ENCODE results near the gene CCS. TPM values are rescaled to one million over a fixed set of nuclear protein-coding genes. Genes with fewer than 3 reads are reported as not detected.

The CCS gene
- total and polyA plus RNA-seq, 2 of the 4 experiments (the other 2 are of a cell fraction) = 20.1 to 53.0 TPM

DNA sequence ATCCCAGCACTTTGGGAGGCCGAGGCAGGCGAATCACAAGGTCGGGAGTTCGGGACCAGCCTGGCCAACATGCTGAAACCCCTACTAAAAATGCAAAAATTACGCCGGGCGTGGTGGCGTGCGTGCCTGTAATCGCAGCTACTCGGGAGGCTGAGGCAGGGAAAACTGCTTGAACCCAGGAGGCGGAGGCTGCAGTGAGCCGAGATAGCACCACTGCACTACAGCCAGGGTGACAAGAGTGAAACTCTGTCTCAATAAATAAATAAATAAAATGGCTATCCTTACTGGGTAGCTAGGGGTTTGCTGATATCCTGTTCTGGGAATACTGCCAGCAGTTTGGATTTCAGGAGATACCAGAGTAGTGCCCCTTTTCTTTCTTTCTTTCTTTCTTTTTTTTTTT is 21.1 kb downstream of the CCS start:
- H4K20me1 ChIP-seq (ENCODE audit: insufficient read depth, low read length) = peaks cover 27% of the 10 kb centered on the region
- ATAC-seq (ENCODE audit: low read depth) (no peak), DNase-seq (no peak)
- no peak overlapping the region for H3K56ac ChIP-seq (ENCODE audit: extremely low read depth, insufficient read depth, low read length)
- H2AFZ ChIP-seq (replicated peaks; ENCODE audit: low read length, poor library complexity) = no peak overlapping the region
- H3K18ac ChIP-seq (ENCODE audit: low read depth, low read length) = no peak overlapping the region
- CTCF ChIA-PET = no interaction called here
- TF ChIP-seq SMC3 (IDR thresholded peaks at IDR 0.05; ENCODE audit: low read depth, low read length) = no peak
- no peak for TF ChIP-seq RFX5 (IDR thresholded peaks at IDR 0.05; ENCODE audit: low read depth, low read length)
- TF ChIP-seq, protein P1, sequence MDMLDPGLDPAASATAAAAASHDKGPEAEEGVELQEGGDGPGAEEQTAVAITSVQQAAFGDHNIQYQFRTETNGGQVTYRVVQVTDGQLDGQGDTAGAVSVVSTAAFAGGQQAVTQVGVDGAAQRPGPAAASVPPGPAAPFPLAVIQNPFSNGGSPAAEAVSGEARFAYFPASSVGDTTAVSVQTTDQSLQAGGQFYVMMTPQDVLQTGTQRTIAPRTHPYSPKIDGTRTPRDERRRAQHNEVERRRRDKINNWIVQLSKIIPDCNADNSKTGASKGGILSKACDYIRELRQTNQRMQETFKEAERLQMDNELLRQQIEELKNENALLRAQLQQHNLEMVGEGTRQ (IDR thresholded peaks at IDR 0.05; ENCODE audit: low read depth, low read length) = no peak
- TF ChIP-seq, protein P2, sequence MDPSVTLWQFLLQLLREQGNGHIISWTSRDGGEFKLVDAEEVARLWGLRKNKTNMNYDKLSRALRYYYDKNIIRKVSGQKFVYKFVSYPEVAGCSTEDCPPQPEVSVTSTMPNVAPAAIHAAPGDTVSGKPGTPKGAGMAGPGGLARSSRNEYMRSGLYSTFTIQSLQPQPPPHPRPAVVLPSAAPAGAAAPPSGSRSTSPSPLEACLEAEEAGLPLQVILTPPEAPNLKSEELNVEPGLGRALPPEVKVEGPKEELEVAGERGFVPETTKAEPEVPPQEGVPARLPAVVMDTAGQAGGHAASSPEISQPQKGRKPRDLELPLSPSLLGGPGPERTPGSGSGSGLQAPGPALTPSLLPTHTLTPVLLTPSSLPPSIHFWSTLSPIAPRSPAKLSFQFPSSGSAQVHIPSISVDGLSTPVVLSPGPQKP (IDR thresholded peaks at IDR 0.05; ENCODE audit: borderline replicate concordance, low read depth, low read length) = no peak
- no peak for TF ChIP-seq NFE2L2 (IDR thresholded peaks at IDR 0.05; ENCODE audit: low read depth, low read length)
- TF ChIP-seq, protein P3, sequence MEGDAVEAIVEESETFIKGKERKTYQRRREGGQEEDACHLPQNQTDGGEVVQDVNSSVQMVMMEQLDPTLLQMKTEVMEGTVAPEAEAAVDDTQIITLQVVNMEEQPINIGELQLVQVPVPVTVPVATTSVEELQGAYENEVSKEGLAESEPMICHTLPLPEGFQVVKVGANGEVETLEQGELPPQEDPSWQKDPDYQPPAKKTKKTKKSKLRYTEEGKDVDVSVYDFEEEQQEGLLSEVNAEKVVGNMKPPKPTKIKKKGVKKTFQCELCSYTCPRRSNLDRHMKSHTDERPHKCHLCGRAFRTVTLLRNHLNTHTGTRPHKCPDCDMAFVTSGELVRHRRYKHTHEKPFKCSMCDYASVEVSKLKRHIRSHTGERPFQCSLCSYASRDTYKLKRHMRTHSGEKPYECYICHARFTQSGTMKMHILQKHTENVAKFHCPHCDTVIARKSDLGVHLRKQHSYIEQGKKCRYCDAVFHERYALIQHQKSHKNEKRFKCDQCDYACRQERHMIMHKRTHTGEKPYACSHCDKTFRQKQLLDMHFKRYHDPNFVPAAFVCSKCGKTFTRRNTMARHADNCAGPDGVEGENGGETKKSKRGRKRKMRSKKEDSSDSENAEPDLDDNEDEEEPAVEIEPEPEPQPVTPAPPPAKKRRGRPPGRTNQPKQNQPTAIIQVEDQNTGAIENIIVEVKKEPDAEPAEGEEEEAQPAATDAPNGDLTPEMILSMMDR (conservative IDR thresholded peaks at IDR 0.05; ENCODE audit: low read depth, low read length) = no peak
- TF ChIP-seq CEBPB (IDR thresholded peaks at IDR 0.05; ENCODE audit: low read depth, low read length) = no peak
- TF ChIP-seq MAFK (IDR thresholded peaks at IDR 0.05; ENCODE audit: low read depth, low read length) = no peak
- H2AK9ac ChIP-seq (replicated peaks; ENCODE audit: low read depth, low read length, poor library complexity) = no peak overlapping the region
- H2BK5ac ChIP-seq (ENCODE audit: low read depth, low read length, poor library complexity, severe bottlenecking) = no peak overlapping the region
- no peak overlapping the region for H2BK15ac ChIP-seq (ENCODE audit: low read depth, low read length)
- BruUV-seq (replicated peaks) = no TSS peak
- H4K91ac ChIP-seq (ENCODE audit: insufficient read depth, low read depth, low read length) = no peak overlapping the region
- H3K79me1 ChIP-seq (ENCODE audit: low read depth in 1 of 2, low read length in 2 of 2) = peaks cover 5 to 37% of the 10 kb centered on the region in 2 experiments; a peak in 3 of 4 replicates
- H3K23ac ChIP-seq (ENCODE audit: low read depth, low read length) = no peak overlapping the region
- H3K4ac ChIP-seq (ENCODE audit: low read depth, low read length) = no peak overlapping the region
- no peak overlapping the region for H3K4me3 ChIP-seq (ENCODE audit: insufficient read depth, low read depth, low read length)
- H3K36me3 ChIP-seq (ENCODE audit: control insufficient read depth, insufficient read depth, low read length) = peaks cover 5% of the 10 kb centered on the region; the same call in 1 of the 2 replicates
- WGBS, 2 experiments (ENCODE audit: extremely low coverage in 2 of 2, insufficient read length in 1 of 2) = 83% methylated on average over 1 of the region's 13 CpGs; no CpG with 5 or more reads in 1 of the 2 experiments
- H3K9me3 ChIP-seq (ENCODE audit: control insufficient read depth, insufficient read depth, low read length) = no peaks in the 10 kb centered on the region
- no peaks in the 10 kb centered on the region for H3K9me1 ChIP-seq (ENCODE audit: insufficient read depth, low read length)
- no peak overlapping the region for H3K27ac ChIP-seq (ENCODE audit: insufficient read depth, low read length)
- intact Hi-C loops (cut with micrococcal nuclease) = no loop called here
- no peak overlapping the region for H2BK20ac ChIP-seq (ENCODE audit: low read depth, low read length)
- dilution Hi-C loops (cut with HindIII; ENCODE audit: low sequenced_read_pairs, unreplicated experiment) = no loop called here
- no peak overlapping the region for H4K5ac ChIP-seq (ENCODE audit: low read depth, low read length)
- H3K4me2 ChIP-seq (ENCODE audit: low read depth, low read length) = no peak overlapping the region
- H3K14ac ChIP-seq (replicated peaks; ENCODE audit: low read depth, low read length) = no peak overlapping the region
- no peak overlapping the region for H3K9ac ChIP-seq (ENCODE audit: low read depth, low read length)
- H3K4me1 ChIP-seq (ENCODE audit: control insufficient read depth, insufficient read depth, low read length) = peaks cover 2% of the 10 kb centered on the region; the same call in 1 of the 2 replicates
- no peak overlapping the region for H2AK5ac ChIP-seq (ENCODE audit: low read depth, low read length)
- no peak overlapping the region for H4K8ac ChIP-seq (ENCODE audit: low read depth in 2 of 2, low read length in 2 of 2)
- H3K27me3 ChIP-seq (ENCODE audit: control insufficient read depth, insufficient read depth, low read length) = no peaks in the 10 kb centered on the region
- in situ Hi-C loops (cut with MboI; ENCODE audit: low sequenced_read_pairs) = no loop called here
- POLR2A ChIA-PET (ENCODE audit: unreplicated experiment) = no interaction called here
- no peak overlapping the region for H2BK120ac ChIP-seq (ENCODE audit: low read depth, low read length)

Data from IMR-90 (cell line).